SK-N-MC (cell line): ENCODE data around the gene PKD2L2.

Source experiments
- EZH2 ChIP-seq: fragments of 200-600 bp; sonication (generic); IDR thresholded peaks from one replicate; pipeline ENCODE4 v1.6.1; 2017; ENCODE audit warnings: antibody characterized with exemption
- POLR2AphosphoS5 ChIP-seq: IDR thresholded peaks from 2 replicates; pipeline ENCODE4 v1.6.1; 2012; ENCODE audit warnings: mild to moderate bottlenecking, low read depth, low read length, borderline replicate concordance

DNA sequence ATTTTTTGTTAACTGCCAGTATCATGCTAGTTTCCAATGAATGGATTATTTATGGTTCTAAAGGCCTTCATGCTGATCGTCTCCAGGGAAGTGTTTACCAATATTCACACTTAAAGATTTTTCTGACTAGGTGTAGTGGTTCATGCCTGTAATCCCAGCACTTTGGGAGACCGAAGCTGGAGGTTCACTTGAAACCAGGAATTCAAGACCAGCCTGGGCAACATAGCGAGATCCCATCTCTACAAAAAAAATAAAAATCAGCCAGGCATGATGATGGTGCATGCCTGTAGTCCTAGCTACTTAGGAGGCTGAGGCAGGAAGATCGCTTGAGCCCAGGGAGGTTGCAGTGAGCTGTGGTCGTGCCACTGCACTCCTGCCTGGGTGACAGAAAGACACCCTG is 100.2 kb downstream of the PKD2L2 start:
- no peak for TF ChIP-seq EZH2
- no peak for TF ChIP-seq POLR2AphosphoS5
